ENCODE results near the gene NGEF.
"Not testable (repeated sequence)": the region's sequence is repeated elsewhere in the genome, so short reads cannot be mapped to it uniquely, and the experiment has no call there.

NGEF gene

GRCh38 chr2:232927793-232928550, 85.1 kb downstream of the NGEF start:
- DNase-seq (ENCODE audit: low read depth, low spot score): no peak

GRCh38 chr2:232927032-232927792, 85.8 kb downstream of the NGEF start:
- DNase-seq (ENCODE audit: low read depth, low spot score): no peak

GRCh38 chr2:232926431-232926939, 86.6 kb downstream of the NGEF start:
- DNase-seq (ENCODE audit: low read depth, low spot score): no peak

GRCh38 chr2:232925821-232926156, 87.3 kb downstream of the NGEF start:
- DNase-seq (ENCODE audit: low read depth, low spot score): no peak

- DNase-seq (ENCODE audit: low read depth, low spot score): no peak
Observed at GRCh38 chr2:232925153-232925820, 87.8 kb downstream of the NGEF start.

GRCh38 chr2:232924433-232924832, 88.6 kb downstream of the NGEF start:
- DNase-seq (ENCODE audit: low read depth, low spot score): no peak

GRCh38 chr2:232920760-232921159, 92.3 kb downstream of the NGEF start:
- no peak for DNase-seq (ENCODE audit: low read depth, low spot score)

- no peak for DNase-seq (ENCODE audit: low read depth, low spot score)
Observed at GRCh38 chr2:232920055-232920454, 93.0 kb downstream of the NGEF start.

- DNase-seq (ENCODE audit: low read depth, low spot score): no peak
Observed at GRCh38 chr2:232919141-232919540, 93.9 kb downstream of the NGEF start.

GRCh38 chr2:232913903-232914302, 99.2 kb downstream of the NGEF start:
- DNase-seq (ENCODE audit: low read depth, low spot score): no peak

GRCh38 chr2:232911712-232912277, 101.3 kb downstream of the NGEF start:
- DNase-seq (ENCODE audit: low read depth, low spot score): no peak

GRCh38 chr2:232910376-232910775, 102.7 kb downstream of the NGEF start:
- no peak for DNase-seq (ENCODE audit: low read depth, low spot score)

- no peak for DNase-seq (ENCODE audit: low read depth, low spot score)
Observed at GRCh38 chr2:232908695-232909094, 104.4 kb downstream of the NGEF start.

- not testable (repeated sequence) for DNase-seq (ENCODE audit: low read depth, low spot score)
Observed at GRCh38 chr2:232907718-232908085, 105.4 kb downstream of the NGEF start.

GRCh38 chr2:232906867-232907717, 106.0 kb downstream of the NGEF start:
- not testable (repeated sequence) for DNase-seq (ENCODE audit: low read depth, low spot score)

- no peak for DNase-seq (ENCODE audit: low read depth, low spot score)
Observed at GRCh38 chr2:232903989-232904388, 109.1 kb downstream of the NGEF start.

- no peak for DNase-seq (ENCODE audit: low read depth, low spot score)
Observed at GRCh38 chr2:232901736-232902578, 111.1 kb downstream of the NGEF start.

GRCh38 chr2:232900811-232901735, 112.0 kb downstream of the NGEF start:
- DNase-seq (ENCODE audit: low read depth, low spot score): no peak

Measured in iPS DF 19.7 (cell line).